GM13976 (cell line): ENCODE results near the gene ENPP6.

Source experiments
- DNase-seq: peaks from one replicate; pipeline ENCODE4 v3.0.0; 2012; ENCODE audit warnings: low spot score
- in situ Hi-C: fragments of 300-500 bp; cut with MboI; formaldehyde crosslinking; loops from one replicate; pipeline ENCODE4 v1.12.0; 2022; ENCODE audit warnings: low sequenced_read_pairs, mixed read lengths, inconsistent platforms; ENCODE audit not compliant: unreplicated experiment
- TF ChIP-seq, protein P1 (sequence below): IDR thresholded peaks from 2 replicates; pipeline ENCODE4 v1.5.1; 2012; ENCODE audit warnings: borderline replicate concordance, mild to moderate bottlenecking; ENCODE audit not compliant: insufficient read depth; ENCODE audit errors: extremely low read depth, missing control alignments, control extremely low read depth

The ENPP6 gene

DNA sequence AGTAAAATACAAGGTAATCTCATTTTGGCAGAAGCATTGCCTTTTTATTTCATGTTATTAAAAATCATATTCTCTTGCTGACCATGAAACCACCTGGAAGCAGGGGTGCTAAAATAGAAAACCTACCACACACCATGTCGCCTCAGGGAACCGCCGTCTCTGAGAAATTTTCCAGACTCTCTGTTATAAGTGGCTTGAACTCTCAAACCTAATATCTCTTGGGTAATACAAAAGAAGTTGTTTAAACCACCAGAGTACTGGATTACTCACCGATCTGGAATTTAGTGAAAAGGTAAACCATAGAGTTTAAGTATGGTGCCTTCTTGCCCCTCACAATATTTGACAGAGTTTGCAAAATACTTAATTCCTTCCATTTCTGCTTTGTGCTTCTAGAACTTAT is 27.7 kb downstream of the ENPP6 start:
- no peak for DNase-seq
- TF ChIP-seq, protein P1, sequence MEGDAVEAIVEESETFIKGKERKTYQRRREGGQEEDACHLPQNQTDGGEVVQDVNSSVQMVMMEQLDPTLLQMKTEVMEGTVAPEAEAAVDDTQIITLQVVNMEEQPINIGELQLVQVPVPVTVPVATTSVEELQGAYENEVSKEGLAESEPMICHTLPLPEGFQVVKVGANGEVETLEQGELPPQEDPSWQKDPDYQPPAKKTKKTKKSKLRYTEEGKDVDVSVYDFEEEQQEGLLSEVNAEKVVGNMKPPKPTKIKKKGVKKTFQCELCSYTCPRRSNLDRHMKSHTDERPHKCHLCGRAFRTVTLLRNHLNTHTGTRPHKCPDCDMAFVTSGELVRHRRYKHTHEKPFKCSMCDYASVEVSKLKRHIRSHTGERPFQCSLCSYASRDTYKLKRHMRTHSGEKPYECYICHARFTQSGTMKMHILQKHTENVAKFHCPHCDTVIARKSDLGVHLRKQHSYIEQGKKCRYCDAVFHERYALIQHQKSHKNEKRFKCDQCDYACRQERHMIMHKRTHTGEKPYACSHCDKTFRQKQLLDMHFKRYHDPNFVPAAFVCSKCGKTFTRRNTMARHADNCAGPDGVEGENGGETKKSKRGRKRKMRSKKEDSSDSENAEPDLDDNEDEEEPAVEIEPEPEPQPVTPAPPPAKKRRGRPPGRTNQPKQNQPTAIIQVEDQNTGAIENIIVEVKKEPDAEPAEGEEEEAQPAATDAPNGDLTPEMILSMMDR = no peak
- in situ Hi-C loops = no loop called here

DNA sequence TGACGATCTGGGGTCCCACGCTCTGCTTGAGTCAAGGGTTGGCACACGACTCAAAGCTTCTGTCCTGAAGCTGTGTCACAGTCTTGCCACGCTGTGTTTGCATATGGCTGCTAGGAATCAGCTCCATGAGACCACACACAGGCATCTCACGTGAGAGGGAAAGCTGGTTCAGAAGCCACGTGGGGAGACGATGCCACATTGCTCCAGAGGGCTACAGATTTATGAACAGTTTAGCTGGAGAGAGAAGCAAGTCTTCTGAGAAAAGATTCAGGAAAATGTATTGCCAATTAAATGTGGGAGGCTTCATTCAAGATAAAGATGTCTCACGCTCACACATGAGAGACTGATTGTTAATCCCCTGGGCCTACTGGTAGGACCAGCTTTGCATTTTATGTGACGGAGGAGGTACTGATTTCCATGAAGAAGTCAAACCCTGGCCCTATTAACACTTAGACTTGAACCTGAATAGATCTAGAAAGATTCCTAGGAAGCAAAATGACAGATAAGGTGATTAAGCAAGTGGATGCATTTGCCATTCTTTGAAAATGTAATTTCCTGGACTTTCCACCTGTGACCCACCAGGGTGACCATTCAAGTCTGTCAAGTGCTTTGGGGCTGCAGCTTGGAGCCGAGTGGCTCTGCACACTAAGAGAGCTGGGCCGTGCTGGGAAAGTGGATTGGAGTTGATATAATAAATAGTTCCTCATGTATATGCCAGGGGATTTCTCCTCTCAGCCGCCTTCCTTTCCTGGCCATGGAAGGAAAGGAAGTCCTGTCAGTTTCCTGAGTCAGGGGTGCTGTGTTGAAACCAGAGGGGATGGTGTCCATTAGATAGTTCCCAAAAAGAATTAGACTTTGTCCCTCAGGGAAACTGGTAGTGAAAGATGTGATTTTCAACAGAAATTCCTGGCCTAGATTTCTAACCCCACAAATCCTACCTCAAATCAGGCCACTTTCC is 29.0 kb downstream of the ENPP6 start:
- in situ Hi-C loops = no loop called here
- DNase-seq = no peak
- TF ChIP-seq, protein P1 = no peak

DNA sequence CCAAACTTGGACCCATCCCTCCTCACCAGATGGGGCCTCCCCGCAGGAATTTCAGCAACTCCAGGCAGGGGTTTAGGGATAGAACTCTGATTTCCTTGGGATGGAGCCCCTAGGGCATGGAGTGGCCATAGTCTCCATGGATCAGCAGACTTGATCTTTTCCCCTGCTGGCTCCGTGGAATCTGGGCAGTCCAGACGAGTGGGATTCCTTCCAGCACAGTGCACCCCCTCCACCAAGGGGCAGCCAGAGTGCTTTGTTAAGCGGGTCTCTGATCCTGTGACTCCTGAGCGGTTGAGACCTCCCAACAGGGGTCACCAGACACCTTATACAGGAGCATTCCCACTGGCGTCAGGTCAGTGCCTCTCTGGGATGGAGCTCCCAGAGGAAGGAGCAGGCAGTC is 40.4 kb downstream of the ENPP6 start:
- in situ Hi-C loops = loop anchor here (10.0 kb wide), 1 partner anchor 342 kb away; no protein-coding TSS in a partner anchor
- DNase-seq = no peak
- TF ChIP-seq, protein P1 = no peak

DNA sequence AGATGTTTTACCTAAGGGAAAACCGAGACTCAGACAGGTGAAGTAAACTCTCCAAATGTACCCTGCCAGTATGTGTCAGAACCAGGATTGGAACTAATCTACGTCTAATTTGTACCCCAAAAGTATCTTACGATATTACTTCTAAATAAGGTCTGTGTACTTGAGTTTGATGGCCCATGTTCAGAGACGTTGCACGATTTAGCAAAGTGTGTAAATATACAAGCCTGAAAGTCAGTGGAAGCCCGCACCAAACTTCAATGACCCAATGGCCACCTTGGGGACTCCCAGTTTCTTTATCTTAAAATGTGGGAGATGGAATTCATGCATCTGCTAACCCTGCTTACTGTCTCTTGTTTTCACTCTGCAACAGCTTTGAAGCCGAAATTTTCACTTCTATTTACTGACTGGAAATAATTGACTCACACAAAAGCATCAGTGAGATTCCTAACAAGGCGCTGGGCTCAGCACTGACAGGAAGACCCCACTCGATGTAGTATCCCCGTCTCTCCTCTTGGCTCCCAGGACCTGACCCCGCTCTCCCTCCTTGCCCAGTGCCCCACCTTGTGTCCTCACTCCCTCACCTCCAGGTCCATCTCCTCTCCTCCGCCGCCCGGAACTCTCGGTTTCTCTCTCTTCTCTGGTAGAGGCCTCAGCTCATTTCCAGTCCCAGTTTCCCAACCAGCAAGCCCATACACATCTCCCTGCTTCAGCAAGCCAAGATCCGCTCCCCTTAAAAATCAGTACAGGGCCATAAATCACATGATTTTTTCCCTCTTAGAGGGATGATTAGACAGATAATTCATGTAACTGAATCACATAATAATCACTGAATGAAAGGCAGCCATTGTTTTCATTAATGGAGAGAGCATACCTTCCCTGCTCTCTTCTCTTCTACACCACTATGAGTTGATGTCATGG is 42.8 kb downstream of the ENPP6 start:
- in situ Hi-C loops = loop anchor here (10.0 kb wide), 1 partner anchor 340 kb away; no protein-coding TSS in a partner anchor
- no peak for DNase-seq
- TF ChIP-seq, protein P1 = no peak

DNA sequence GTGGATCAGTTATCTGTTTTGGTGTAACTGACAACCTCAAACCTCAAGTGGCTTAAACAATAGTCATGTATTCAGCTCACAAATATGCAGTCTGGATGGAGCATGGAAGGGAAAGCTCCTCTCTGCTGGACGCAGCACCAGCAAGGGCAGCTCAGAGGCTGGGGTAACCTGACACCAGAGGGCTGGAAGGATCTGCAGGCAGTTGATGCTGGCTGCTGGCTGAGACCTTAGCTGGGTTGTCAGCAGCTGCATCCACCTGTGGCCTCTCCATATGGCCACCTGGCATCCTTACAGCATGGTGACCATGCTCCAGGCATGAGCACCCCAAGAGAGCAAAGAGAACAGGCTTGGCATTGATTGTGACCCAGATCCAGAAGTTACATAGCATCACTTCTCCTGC is 46.7 kb downstream of the ENPP6 start:
- TF ChIP-seq, protein P1 = no peak
- in situ Hi-C loops = loop anchor here (10.0 kb wide), 1 partner anchor 336 kb away; no protein-coding TSS in a partner anchor
- DNase-seq = no peak

DNA sequence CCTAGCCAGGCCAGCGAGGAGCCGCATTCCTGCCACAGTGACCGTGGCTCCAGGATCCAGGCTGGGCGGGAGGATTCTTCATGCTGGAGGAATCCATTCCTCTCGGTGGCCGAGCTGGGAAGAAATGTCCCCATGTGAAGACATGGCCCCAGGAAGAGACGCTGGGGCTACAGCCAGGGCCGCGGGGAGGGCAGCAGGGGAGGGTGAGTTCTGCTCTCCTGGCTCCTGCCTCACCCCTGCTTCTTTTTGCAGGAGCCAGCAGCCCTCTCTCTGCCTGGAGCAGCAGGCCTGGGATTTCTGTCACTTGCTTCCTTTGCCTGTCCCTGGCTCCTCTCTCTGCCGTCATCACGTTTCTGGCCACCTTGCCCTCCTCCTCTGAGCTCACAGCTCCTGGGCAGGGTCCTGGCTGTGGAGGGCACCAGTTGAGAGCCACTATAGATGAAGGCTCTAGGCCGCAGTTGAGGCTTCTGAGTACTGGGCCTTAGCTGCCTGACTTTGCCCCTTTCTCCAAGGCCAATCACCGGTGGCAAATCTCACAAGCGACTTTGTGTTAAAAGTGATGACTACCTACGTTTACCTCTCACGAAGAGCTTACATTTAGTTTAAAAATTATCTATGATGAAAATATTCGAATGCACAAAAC is 48.3 kb downstream of the ENPP6 start:
- no peak for DNase-seq
- TF ChIP-seq, protein P1 = no peak
- in situ Hi-C loops = no loop called here
